Activated CD4-positive, alpha-beta T cell treated with anti-CD3 and anti-CD28 coated beads, Interleukin-2, amount 50 U/mL, for 24 hours (primary cell): ENCODE results near the gene SIK3.
"Not testable (repeated sequence)": the region's sequence is repeated elsewhere in the genome, so short reads cannot be mapped to it uniquely, and the experiment has no call there.

Experiments
- DNase-seq, 2 donors: peaks; one replicate each; pipeline ENCODE4 v3.0.0-alpha.2; 2020; ENCODE audit warnings: low read depth in 1 of 2, low spot score in 1 of 2

Gene SIK3

DNA sequence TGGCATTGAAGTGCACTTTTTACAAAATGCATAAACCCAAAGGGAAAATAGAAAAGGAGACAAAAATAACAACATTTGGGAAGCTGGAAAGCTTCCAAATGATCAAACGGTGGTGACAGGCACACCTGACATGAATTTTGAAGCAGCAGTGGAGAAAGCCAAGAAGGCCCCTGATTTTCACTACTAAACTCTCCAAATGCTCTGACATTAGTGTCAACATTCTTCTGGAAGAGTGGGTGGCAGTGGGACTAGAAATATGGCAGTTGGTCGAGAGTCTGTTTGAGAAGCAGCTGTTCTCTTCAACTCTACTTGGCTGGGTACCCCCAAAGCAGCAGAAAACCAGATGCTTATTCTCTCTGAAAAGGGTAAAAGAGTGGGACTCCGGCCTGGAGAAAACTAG lies 294.2 kb downstream of the SIK3 start:
- DNase-seq, result no peak

DNA sequence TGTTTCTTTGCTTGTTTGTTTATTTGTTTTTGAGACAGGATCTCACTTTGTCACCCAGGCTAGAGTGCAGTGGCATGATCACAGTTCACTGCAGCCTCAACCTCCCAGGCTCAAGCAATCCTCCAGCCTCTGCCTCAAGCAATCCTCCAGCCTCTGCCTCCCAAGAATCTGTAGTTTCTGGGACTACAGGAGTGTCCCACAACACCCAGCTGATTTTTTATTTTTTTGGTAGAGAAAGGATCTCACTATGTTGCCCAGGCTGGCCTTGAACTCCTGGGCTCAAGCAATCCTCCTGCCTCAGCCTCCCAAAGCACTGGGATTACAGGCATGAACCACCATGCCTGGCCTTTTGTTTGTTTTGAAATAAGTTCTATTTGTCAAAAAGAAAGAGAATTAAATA lies 296.6 kb downstream of the SIK3 start:
- not testable (repeated sequence) for DNase-seq

DNA sequence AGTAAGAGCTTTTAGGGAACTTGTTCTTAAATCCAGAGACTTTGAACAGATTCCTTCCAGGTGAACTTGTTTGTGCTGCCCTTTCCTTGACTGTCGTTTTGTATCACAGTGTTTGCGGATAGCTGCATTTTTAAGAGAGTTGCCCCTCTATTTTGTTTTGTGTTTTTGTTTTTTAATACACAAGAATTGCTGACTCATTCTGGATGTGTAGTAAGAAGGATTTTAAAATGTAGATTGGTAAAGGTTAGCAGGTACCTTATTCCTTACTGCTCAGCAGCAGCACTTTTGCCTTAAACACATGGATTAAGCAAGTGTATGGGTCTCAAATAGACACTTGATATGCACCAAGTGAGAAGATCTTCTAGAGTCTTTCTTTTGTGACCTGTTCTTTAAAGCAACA lies 297.6 kb downstream of the SIK3 start:
- no peak for DNase-seq

DNA sequence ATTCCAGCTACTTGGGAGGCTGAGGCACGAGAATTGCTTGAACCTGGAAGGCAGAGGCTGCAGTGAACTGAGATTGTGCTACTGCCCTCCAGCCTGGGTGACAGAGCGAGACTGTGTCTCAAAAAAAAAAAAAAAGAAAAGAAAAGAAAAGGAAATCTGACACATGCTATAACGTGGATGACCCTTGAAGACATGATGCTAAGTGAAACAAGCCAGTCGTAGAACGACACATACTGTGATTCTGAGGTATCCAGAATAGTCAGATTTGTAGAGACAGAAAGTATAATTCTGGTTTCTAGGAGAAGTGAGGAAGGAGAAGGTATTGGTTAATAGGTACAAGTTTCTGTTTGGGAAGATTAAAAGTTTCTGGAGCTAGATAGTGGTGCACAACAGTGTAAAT lies 299.9 kb downstream of the SIK3 start:
- no peak for DNase-seq

DNA sequence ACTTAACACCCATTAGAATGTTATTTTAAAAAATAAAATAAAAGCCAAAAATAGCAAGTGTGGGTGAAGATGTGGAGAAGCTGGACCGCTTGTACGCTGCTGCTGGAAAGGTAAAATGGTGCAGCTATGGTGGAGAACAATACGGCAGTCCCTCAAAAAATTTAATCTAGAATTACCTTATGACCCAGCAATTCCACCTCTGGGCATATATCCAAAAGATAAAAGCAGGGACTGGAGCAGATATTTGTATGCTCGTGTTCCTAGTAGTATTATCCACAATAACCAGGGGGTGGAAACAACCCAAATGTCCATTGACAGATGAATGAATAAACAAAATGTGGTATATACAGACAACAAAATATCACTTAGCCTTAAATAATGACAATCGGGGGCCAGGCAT lies 300.4 kb downstream of the SIK3 start:
- DNase-seq, result no peak

DNA sequence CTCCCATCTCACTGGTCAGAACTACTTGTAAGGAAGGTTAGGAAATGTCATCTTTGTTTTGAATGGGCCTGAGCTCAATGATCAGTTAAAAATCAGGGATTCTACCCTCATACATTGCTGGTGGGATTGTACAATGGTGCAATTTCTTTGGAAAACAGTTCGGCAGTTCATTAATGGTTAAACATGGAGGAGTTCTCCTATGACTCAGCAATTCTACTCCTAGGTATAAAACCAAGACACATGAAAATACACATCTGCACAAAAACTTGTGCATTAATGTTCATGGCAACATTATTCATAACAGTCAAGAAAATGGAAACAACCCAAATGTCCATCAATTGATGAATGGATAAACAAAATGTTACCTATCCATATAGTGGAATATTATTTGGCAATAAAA lies 301.7 kb downstream of the SIK3 start:
- no peak for DNase-seq

DNA sequence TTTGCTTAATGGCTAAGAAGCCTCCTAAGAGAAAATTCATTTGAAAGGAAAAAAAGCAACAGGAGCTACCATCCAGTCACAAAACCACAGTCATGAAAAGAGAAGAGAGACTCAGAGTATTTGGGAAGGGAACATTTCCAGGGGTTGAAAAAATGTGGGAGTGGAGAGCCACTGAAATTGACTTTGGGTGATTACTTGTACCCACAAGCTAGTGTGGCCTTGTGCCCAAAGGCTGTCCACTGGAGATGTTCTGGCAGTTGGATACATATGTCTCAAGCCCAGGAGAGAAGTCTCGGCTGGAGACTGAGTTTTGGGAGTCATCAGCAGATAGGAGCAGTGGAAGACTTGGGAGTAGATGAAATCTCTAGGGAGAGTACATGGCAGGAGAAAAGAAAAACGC lies 303.4 kb downstream of the SIK3 start:
- DNase-seq, result no peak

DNA sequence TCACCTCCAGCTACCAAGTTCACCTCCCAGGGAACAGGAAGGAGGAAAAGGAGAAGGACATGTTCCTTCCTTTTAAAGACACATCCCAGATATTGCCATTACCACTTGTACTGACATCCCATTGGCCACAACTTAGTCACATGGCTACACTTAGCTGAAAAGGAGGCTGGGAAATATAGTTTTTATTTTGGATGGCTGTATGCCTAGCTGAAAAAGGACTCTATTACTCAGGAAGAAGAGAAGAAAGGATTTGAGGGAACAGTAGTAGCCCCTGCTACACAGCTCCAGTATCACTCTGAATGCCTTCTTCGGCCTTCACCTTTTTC lies 304.5 kb downstream of the SIK3 start:
- no peak for DNase-seq
